ENCODE data around the gene PPP6R3. TPM values are rescaled to one million over a fixed set of nuclear protein-coding genes. Genes with fewer than 3 reads are reported as not detected.

PPP6R3 gene
- total and polyA plus RNA-seq, 10 of the 15 experiments (the other 5 are each of a cell fraction or from before 2014, with no cell fraction given): 12.4 to 123 (median 74.1) TPM

DNA sequence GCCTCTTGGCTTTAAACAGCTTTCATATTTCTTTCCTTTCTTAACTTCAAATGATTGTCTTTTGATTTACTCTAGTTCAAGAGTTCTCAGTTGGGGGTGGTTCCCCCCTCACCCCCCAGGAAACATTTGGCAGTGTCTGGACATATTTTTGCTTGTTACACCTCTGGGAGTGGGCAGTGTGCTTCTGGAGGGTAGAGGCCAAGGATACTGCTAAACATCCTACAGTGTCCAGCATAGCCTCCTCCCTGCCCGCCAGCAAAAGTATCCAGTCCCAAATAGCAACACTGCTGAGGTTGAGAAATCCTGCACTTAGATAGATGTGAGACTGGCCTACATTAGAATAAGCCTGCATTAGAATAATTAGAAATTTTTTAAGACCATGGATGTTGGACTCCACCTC lies 3.2 kb downstream of the PPP6R3 start (continued):
- TF ChIP-seq GABPA (IDR thresholded peaks at IDR 0.05; ENCODE audit: low read depth): no peak
- TF ChIP-seq, protein P1, sequence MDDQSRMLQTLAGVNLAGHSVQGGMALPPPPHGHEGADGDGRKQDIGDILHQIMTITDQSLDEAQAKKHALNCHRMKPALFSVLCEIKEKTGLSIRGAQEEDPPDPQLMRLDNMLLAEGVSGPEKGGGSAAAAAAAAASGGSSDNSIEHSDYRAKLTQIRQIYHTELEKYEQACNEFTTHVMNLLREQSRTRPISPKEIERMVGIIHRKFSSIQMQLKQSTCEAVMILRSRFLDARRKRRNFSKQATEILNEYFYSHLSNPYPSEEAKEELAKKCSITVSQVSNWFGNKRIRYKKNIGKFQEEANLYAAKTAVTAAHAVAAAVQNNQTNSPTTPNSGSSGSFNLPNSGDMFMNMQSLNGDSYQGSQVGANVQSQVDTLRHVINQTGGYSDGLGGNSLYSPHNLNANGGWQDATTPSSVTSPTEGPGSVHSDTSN (IDR thresholded peaks at IDR 0.05; ENCODE audit: insufficient replicate concordance, low read depth, low read length): no peak
- TF ChIP-seq NFXL1 (IDR thresholded peaks at IDR 0.05; ENCODE audit: borderline replicate concordance): no peak
- TF ChIP-seq SREBF2 (IDR thresholded peaks at IDR 0.05; ENCODE audit: low read length): no peak

DNA sequence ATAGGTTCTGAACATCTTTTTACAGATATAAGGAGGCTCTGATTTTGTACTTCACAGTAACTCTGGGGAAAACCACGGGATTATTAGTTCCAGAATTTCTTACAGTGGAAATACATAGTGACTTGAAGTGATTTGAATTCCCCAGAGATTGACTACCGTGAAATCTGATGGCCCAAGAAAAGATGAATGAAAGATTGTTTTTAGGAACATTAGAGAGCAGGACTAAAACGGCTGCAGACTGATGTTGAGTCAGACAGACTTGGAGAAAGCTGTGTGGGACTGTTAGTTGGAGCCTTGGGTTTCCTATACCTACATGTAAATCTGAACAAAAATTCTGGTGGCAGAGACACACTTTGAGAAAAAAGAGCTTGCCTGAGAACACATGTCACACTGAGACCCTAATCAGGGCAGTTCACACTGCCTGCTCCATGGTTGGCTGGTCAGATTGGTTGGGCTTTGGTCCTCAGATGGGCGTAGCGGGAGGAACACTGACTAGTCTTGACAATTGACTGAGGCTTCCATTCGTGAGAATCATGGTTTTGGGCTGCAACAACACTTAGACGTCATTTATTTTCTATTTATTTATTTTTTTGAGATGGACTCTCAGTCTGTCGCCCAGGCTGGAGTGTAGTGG lies 6.8 kb downstream of the PPP6R3 start:
- H3K9ac ChIP-seq (ENCODE audit: control insufficient read depth, insufficient read depth, low read length): no peak overlapping the region
- no peaks in the 10 kb centered on the region for H3K27me3 ChIP-seq (replicated peaks in 1 of 2; ENCODE audit: control insufficient read depth in 2 of 2, insufficient read depth in 2 of 2, low read length in 1 of 2)
- peak overlapping the region; percentile 35; the same call in 1 of the 2 replicates for H3K4me2 ChIP-seq (ENCODE audit: control insufficient read depth, insufficient read depth)
- TF ChIP-seq PAX5 (IDR thresholded peaks at IDR 0.05; ENCODE audit: borderline replicate concordance, low read depth, low read length) (peak; percentile 55; the same call in 1 of the 2 replicates), ZNF622 (IDR thresholded peaks at IDR 0.05) (no peak), MEF2B (IDR thresholded peaks at IDR 0.05; ENCODE audit: partially characterized antibody, poor library complexity, severe bottlenecking) (peak; percentile 20)
- H3K4me1 ChIP-seq (ENCODE audit: control insufficient read depth, insufficient read depth, low read length): peaks cover 43% of the 10 kb centered on the region
- peaks cover 2 to 4% of the 10 kb centered on the region in 2 experiments; a peak in 2 of 4 replicates for H3K36me3 ChIP-seq (ENCODE audit: control insufficient read depth in 2 of 2, insufficient read depth in 2 of 2, low read length in 1 of 2)
- ChIA-PET CTCF (no interaction called here), SMC1A (ENCODE audit: uncharacterized antibody, unreplicated experiment) (interaction anchor here (1.3 kb wide), 1 partner anchor 27 kb away, joined by 5 read pairs; no protein-coding TSS in a partner anchor), POLR2A (no interaction called here), RAD21 (ENCODE audit: unreplicated experiment) (interaction anchor here (1.4 kb wide), 1 partner anchor 27 kb away, joined by 3 read pairs; no protein-coding TSS in a partner anchor)
- H4K20me1 ChIP-seq (ENCODE audit: control insufficient read depth, insufficient read depth): peaks cover 19% of the 10 kb centered on the region
- DNase-seq (ENCODE audit: low read depth, low spot score) (no peak), ATAC-seq (no peak), FAIRE-seq (no peak)
- no TSS peak for BruUV-seq (replicated peaks)
- WGBS (ENCODE audit: insufficient coverage, insufficient replicate concordance, low lambda C conversion rate, missing lambda C conversion rate): 52% methylated on average over 8 of the region's 8 CpGs
- peak overlapping the region; percentile 36 for H3K27ac ChIP-seq (ENCODE audit: control insufficient read depth, insufficient read depth)
- H3K9me3 ChIP-seq (replicated peaks; ENCODE audit: control insufficient read depth, insufficient read depth, low read length): no peaks in the 10 kb centered on the region
- 0 out of 2 replicates have a peak overlapping the region, but pooled peaks have one; percentile 19 for H3K4me3 ChIP-seq
- H3K79me2 ChIP-seq (ENCODE audit: control insufficient read depth, insufficient read depth, low read length): peaks cover 96% of the 10 kb centered on the region
- in situ Hi-C loops (cut with MboI): no loop called here
- intact Hi-C loops (cut with micrococcal nuclease; ENCODE audit: unreplicated experiment): no loop called here
- H2AFZ ChIP-seq (ENCODE audit: control insufficient read depth, low read depth, low read length): no peak overlapping the region
